Raji (cell line): ENCODE data around the gene SNX14.

Experiments used
- POLR2A ChIP-seq: IDR thresholded peaks from 2 replicates; pipeline ENCODE4 v1.6.1; 2011; ENCODE audit warnings: low read depth, low read length, control low read depth; ENCODE audit not compliant: insufficient read depth

SNX14 gene

GRCh38 chr6:85565736-85566135, 27.9 kb downstream of the SNX14 start:
- TF ChIP-seq POLR2A = no peak

- TF ChIP-seq POLR2A = no peak
These were observed 31.8 kb downstream of the SNX14 start for GRCh38 chr6:85561750-85562357.

GRCh38 chr6:85556992-85557668, 36.5 kb downstream of the SNX14 start:
- TF ChIP-seq POLR2A = no peak

- no peak for TF ChIP-seq POLR2A
These were observed 41.0 kb downstream of the SNX14 start for GRCh38 chr6:85552652-85553051.

- TF ChIP-seq POLR2A = no peak
These were observed 42.4 kb downstream of the SNX14 start for GRCh38 chr6:85551264-85551663.

GRCh38 chr6:85547719-85548118, 45.9 kb downstream of the SNX14 start:
- TF ChIP-seq POLR2A = no peak

- no peak for TF ChIP-seq POLR2A
These were observed 48.9 kb downstream of the SNX14 start for GRCh38 chr6:85544776-85545175.

GRCh38 chr6:85537055-85537494, 56.6 kb downstream of the SNX14 start:
- no peak for TF ChIP-seq POLR2A

GRCh38 chr6:85516168-85516567, 77.5 kb downstream of the SNX14 start:
- no peak for TF ChIP-seq POLR2A

- TF ChIP-seq POLR2A = no peak
These were observed 87.1 kb downstream of the SNX14 start for GRCh38 chr6:85506441-85507093.

- TF ChIP-seq POLR2A = no peak
These were observed 94.9 kb downstream of the SNX14 start for GRCh38 chr6:85498596-85499258.

GRCh38 chr6:85496856-85497255, 96.8 kb downstream of the SNX14 start:
- TF ChIP-seq POLR2A = no peak

GRCh38 chr6:85496009-85496579, 97.6 kb downstream of the SNX14 start:
- no peak for TF ChIP-seq POLR2A

GRCh38 chr6:85494547-85495536, 98.8 kb downstream of the SNX14 start:
- TF ChIP-seq POLR2A = no peak
